IMR-90 (cell line): ENCODE measurements around the gene SLC26A2. TPM values are rescaled to one million over a fixed set of nuclear protein-coding genes. Genes with fewer than 3 reads are reported as not detected.

Experiments used
- ATAC-seq: fragments of 200-7000 bp; cut with Tn5 transposase; 2 replicates; pipeline ENCODE4 v1.9.1; 2020; ENCODE audit warnings: low read depth, mild to moderate bottlenecking, moderate library complexity
- BruUV-seq: library from RNA; stranded (reverse); fragments of 400-500 nt; replicated peaks from 2 replicates; lab custom pipeline; 2021; lab: Mats Ljungman, UMichigan
- CTCF ChIA-PET: fragments of 300-600 bp; formaldehyde crosslinking; extraction: SDS; loops from one replicate; lab custom pipeline; 2021; ENCODE audit warnings: antibody characterized with exemption; lab: Yijun Ruan, JAX
- POLR2A ChIA-PET: fragments of 300-600 bp; sonication (Branson Sonifier 250); formaldehyde crosslinking; loops from one replicate; lab custom pipeline; 2022; ENCODE audit warnings: antibody characterized with exemption; ENCODE audit not compliant: unreplicated experiment; lab: Charles Lee
- DNase-seq: peaks from one replicate; pipeline ENCODE4 v3.0.0; 2013
- H2AFZ ChIP-seq: replicated peaks from 2 replicates; pipeline ENCODE3; 2013; ENCODE audit warnings: low read length, mild to moderate bottlenecking; ENCODE audit not compliant: poor library complexity
- H2AK5ac ChIP-seq: 2 replicates; pipeline ENCODE4 v1.6.1; 2013; ENCODE audit warnings: low read depth, low read length, inconsistent platforms
- H2AK9ac ChIP-seq: replicated peaks from 2 replicates; pipeline ENCODE3; 2013; ENCODE audit warnings: mild to moderate bottlenecking, low read depth, low read length, moderate library complexity; ENCODE audit not compliant: poor library complexity
- H2BK120ac ChIP-seq: 2 replicates; pipeline ENCODE4 v1.6.1; 2013; ENCODE audit warnings: low read depth, low read length, inconsistent platforms
- H2BK15ac ChIP-seq: 3 replicates; pipeline ENCODE4 v1.6.1; 2013; ENCODE audit warnings: low read depth, low read length, inconsistent platforms
- H2BK20ac ChIP-seq: 2 replicates; pipeline ENCODE4 v1.6.1; 2013; ENCODE audit warnings: low read depth, mild to moderate bottlenecking, inconsistent platforms, low read length, moderate library complexity
- H2BK5ac ChIP-seq: 2 replicates; pipeline ENCODE4 v1.6.1; 2013; ENCODE audit warnings: mild to moderate bottlenecking, low read depth, low read length, inconsistent platforms; ENCODE audit not compliant: poor library complexity, severe bottlenecking
- H3K14ac ChIP-seq: replicated peaks from 2 replicates; pipeline ENCODE4 v1.6.1; 2013; ENCODE audit warnings: low read depth, low read length, inconsistent platforms
- H3K18ac ChIP-seq: 2 replicates; pipeline ENCODE4 v1.6.1; 2013; ENCODE audit warnings: low read depth, low read length, control low read depth
- H3K23ac ChIP-seq: 2 replicates; pipeline ENCODE4 v1.6.1; 2013; ENCODE audit warnings: low read depth, low read length, inconsistent platforms
- H3K27ac ChIP-seq: 2 replicates; pipeline ENCODE4 v1.5.1; 2013; ENCODE audit warnings: mild to moderate bottlenecking, control low read depth, low read length; ENCODE audit not compliant: insufficient read depth
- H3K27me3 ChIP-seq: 2 replicates; pipeline ENCODE4 v1.6.1; 2013; ENCODE audit warnings: low read length; ENCODE audit not compliant: control insufficient read depth, insufficient read depth
- H3K36me3 ChIP-seq: 2 replicates; pipeline ENCODE4 v1.6.1; 2013; ENCODE audit warnings: low read length, mixed read lengths; ENCODE audit not compliant: control insufficient read depth, insufficient read depth
- H3K4ac ChIP-seq: 2 replicates; pipeline ENCODE4 v1.6.1; 2013; ENCODE audit warnings: low read depth, low read length, inconsistent platforms
- H3K4me1 ChIP-seq: 2 replicates; pipeline ENCODE4 v1.6.1; 2013; ENCODE audit warnings: low read length, mixed read lengths; ENCODE audit not compliant: control insufficient read depth, insufficient read depth
- H3K4me2 ChIP-seq: 2 replicates; pipeline ENCODE4 v1.6.1; 2013; ENCODE audit warnings: low read depth, mild to moderate bottlenecking, control low read depth, low read length, moderate library complexity
- H3K4me3 ChIP-seq: 2 replicates; pipeline ENCODE4 v1.5.1; 2013; ENCODE audit warnings: low read depth, mild to moderate bottlenecking, control low read depth, low read length, moderate library complexity; ENCODE audit not compliant: insufficient read depth
- H3K56ac ChIP-seq: 2 replicates; pipeline ENCODE4 v1.6.1; 2013; ENCODE audit warnings: low read length, inconsistent platforms; ENCODE audit not compliant: insufficient read depth; ENCODE audit errors: extremely low read depth
- H3K79me1 ChIP-seq, 2 experiments: 2 replicates each; pipeline ENCODE4 v1.6.1; 2013; ENCODE audit warnings: low read length in 2 of 2, inconsistent platforms in 1 of 2, low read depth in 1 of 2
- H3K9ac ChIP-seq: 2 replicates; pipeline ENCODE4 v1.6.1; 2013; ENCODE audit warnings: low read depth, low read length, control low read depth
- H3K9me1 ChIP-seq: 2 replicates; pipeline ENCODE4 v1.6.1; 2013; ENCODE audit warnings: low read length, inconsistent platforms; ENCODE audit not compliant: insufficient read depth
- H3K9me3 ChIP-seq: 2 replicates; pipeline ENCODE4 v1.6.1; 2013; ENCODE audit warnings: low read length; ENCODE audit not compliant: control insufficient read depth, insufficient read depth
- H4K20me1 ChIP-seq: 2 replicates; pipeline ENCODE4 v1.6.1; 2013; ENCODE audit warnings: low read length, inconsistent platforms; ENCODE audit not compliant: insufficient read depth
- H4K5ac ChIP-seq: 2 replicates; pipeline ENCODE4 v1.6.1; 2013; ENCODE audit warnings: mild to moderate bottlenecking, low read depth, low read length, control low read depth
- H4K8ac ChIP-seq, 2 experiments: 2 replicates each; pipeline ENCODE4 v1.6.1; 2013; ENCODE audit warnings: low read depth in 2 of 2, low read length in 2 of 2, control low read depth in 1 of 2, inconsistent platforms in 1 of 2
- H4K91ac ChIP-seq: 2 replicates; pipeline ENCODE4 v1.6.1; 2013; ENCODE audit warnings: low read depth, low read length, inconsistent platforms; ENCODE audit not compliant: insufficient read depth
- CEBPB ChIP-seq: IDR thresholded peaks from 2 replicates; pipeline ENCODE4 v1.6.1; 2012; ENCODE audit warnings: low read depth, low read length, improper control_type of control experiment
- CHD1 ChIP-seq: IDR thresholded peaks from 2 replicates; pipeline ENCODE4 v1.6.1; 2012; ENCODE audit warnings: low read depth, low read length, improper control_type of control experiment
- WGBS, 2 experiments: methylation state at CpG; one replicate each; pipeline versions ENCODE4 v1.1.5 to v1.1.7; 2013; ENCODE audit warnings: missing lambda C conversion rate in 2 of 2; ENCODE audit not compliant: insufficient read length in 1 of 2; ENCODE audit errors: extremely low coverage in 2 of 2; 5-methylcytosine and 5-hydroxymethylcytosine counted together
- dilution Hi-C: fragments of 300-500 bp; cut with HindIII; formaldehyde crosslinking; loops from one replicate; pipeline ENCODE4 v1.14.3; 2018; ENCODE audit warnings: low sequenced_read_pairs; ENCODE audit not compliant: unreplicated experiment
- in situ Hi-C: fragments of 300-500 bp; cut with MboI; formaldehyde crosslinking; loops from 3 replicates; pipeline ENCODE4 v1.14.3; 2019; ENCODE audit warnings: low sequenced_read_pairs, inconsistent platforms, mixed read lengths
- intact Hi-C: fragments of 100-400 bp; cut with micrococcal nuclease; formaldehyde crosslinking; loops from 2 replicates; pipeline ENCODE4 v1.10.0; 2022
- polyA plus RNA-seq, 3 experiments: library from polyadenylated mRNA; depleted of rRNA; stranded (reverse); fragments of >200 nt; gene quantifications; 2 replicates each; pipeline ENCODE4 v1.2.3, GENCODE V29; 2012; ENCODE audit warnings: low replicate concordance in 1 of 3
- total RNA-seq: library from RNA; depleted of rRNA; stranded (reverse); fragments of >200 nt; gene quantifications from 2 replicates; pipeline ENCODE4 v1.2.3, GENCODE V29; 2012

SLC26A2 gene
- total and polyA plus RNA-seq, 2 of the 4 experiments (the other 2 are of a cell fraction): 2.2 to 9.9 TPM

DNA sequence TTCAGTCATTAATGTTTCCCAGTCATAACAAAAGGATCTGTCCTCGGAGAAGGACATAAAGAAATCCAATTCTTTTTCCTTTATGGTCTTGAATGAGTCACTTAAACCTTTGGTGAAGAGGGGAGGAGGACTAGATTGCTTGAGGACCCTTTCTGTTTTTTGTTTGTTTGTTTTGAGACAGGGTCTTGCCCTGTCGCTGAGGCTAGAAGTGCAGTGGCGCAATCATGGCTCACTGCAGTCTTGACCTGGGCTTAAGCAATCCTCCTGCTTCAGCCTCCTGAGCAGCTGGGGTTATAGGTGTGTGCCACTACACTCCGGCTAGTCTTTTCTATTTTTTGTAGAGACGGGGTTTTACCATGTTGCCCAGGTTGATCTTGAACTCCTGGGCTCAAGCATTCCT is 27.6 kb downstream of the SLC26A2 start:
- dilution Hi-C loops (no loop called here), in situ Hi-C loops (loop anchor here (5.0 kb wide), 2 partner anchors 151 to 351 kb away; no protein-coding TSS in a partner anchor), intact Hi-C loops (loop anchor here (10.0 kb wide), 1 partner anchor 323 kb away; no protein-coding TSS in a partner anchor)
- Histone ChIP-seq H3K23ac (no peak overlapping the region), H3K18ac (no peak overlapping the region), H2BK15ac (no peak overlapping the region), H3K9me3 (no peaks in the 10 kb centered on the region), H3K4me1 (no peaks in the 10 kb centered on the region), H3K4me2 (no peak overlapping the region), H2BK20ac (no peak overlapping the region), H3K4ac (no peak overlapping the region), H3K9me1 (no peaks in the 10 kb centered on the region; the same call in 1 of the 2 replicates), H3K27ac (no peak overlapping the region), H4K20me1 (no peaks in the 10 kb centered on the region), H3K56ac (no peak overlapping the region), H4K91ac (no peak overlapping the region), H2AK5ac (no peak overlapping the region), H3K9ac (no peak overlapping the region), H3K4me3 (no peak overlapping the region), H3K14ac (no peak overlapping the region), H3K27me3 (no peaks in the 10 kb centered on the region), H4K8ac (no peak overlapping the region), H2BK5ac (no peak overlapping the region), H3K36me3 (no peaks in the 10 kb centered on the region), H2AFZ (no peak overlapping the region), H4K5ac (no peak overlapping the region), H2AK9ac (no peak overlapping the region), H2BK120ac (no peak overlapping the region), H3K79me1 (no peaks in the 10 kb centered on the region)
- ChIA-PET POLR2A (no interaction called here), CTCF (no interaction called here)
- ATAC-seq: no peak
- BruUV-seq: no TSS peak
- 100% methylated on average over 1 of the region's 5 CpGs; no CpG with 5 or more reads in 1 of the 2 experiments for WGBS, 2 experiments
- no peak for DNase-seq
- TF ChIP-seq CHD1 (no peak), CEBPB (0 out of 2 replicates have a peak, but pooled peaks have one; percentile 38)
